ENCODE data around the gene ISOC2.
A peak's percentile ranks its signal among the peaks of the same experiment; 100 is the strongest.

Gene ISOC2

DNA sequence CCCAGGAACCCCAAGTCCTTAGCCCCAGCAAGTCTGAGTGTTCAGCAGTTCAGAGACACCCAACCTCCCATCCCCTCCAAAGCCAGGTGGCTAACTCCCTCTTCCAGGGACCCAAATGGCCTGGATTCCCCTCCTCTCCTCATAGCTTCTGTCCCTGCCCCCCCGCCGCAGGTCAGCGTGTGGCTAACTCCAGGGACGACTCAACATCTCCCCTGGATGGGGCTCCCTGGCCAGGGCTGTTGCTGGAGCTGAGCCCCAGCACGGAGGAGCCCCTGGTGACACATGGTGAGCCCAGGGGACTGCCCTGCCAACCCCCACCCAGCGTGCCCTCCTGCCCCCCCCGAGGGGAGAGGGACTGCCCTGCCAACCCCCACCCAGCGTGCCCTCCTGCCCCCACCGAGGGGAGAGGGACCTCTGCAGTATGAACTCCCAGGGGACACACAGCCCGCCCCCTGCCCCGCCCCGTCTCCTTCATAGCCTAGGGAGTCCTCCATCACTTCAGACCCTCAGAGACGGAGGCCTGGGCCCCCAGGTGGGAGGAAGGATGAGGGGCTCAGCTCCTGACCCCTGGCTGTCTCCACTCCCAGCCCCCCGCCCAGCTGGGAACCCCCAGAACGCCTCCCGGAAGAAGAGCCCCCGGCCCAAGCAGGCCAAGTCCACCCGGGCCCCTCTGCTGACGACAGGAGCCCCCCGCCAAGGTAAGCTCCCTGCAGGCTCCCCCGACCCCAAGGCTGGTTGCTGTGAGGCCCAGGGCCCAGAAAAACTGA is 28.5 kb upstream of the ISOC2 start:
- no peak for DNase-seq (ENCODE audit: low spot score)

DNA sequence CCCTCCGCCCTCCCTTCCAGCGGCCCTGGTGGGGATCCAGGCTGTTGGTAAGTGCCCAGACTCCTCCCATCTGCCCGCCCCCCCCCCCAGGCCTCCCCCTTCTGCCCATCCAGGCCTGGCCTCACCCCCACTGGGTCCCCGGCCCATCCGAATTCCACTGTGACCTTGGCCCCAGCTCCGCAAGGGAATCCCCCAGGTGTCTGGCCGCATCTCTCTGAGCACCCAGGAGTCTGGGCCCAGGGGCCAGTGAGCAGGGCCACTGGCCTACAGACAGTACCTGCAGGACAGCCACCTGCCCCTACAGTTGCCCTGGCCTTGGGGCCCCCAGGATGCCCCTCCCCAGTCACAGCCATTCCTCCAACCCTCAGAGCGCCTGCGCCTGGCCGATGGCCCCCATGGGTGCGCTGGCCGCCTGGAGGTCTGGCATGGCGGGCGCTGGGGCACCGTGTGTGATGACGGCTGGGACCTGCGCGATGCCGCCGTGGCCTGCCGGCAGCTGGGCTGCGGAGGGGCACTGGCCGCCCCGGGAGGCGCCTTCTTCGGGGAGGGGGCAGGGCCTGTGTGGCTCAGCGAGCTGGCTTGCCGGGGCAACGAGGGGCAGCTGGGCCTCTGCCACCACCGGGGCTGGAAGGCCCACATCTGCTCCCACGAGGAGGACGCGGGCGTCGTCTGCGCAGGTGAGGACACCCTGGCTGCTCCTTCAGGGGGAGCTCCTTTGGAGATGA is 27.7 kb upstream of the ISOC2 start:
- DNase-seq (ENCODE audit: low spot score), result no peak

DNA sequence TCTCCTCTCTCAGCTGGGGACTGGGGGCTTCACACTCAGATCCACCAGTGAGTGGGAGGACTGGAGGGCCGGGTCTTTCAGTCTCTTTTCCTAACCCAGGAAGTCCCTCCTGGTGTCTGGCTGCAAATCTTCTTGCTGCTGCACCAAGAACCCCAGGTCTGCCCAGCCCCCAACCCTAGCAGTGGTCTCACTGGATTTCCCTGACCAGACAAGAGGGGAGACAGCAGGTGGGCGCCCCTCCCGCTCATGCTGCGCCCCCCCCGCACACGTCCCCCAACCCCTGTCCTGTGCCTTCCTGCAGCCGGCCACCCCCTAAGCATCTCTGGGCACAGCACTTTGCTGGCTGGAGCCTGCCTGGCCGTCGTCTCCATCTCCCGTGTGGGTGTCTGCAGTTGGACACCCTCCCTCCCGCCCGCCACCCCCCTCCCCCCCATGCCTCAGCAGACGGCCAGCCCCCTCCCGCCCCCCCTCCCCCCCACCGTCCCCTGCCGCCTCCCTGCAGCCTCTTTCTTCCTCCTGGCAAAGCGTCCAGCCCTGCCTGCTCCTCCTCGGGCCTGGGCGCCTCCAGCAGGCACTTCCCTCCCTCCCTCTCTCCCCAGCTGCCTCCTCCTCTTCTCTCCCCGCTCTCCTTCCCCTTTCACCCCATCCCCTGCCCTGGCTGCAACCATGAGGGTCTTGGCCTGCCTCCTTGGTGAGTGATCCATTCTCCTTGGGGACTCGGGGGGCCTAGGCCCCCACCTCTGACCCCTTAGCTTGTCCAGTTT is 26.7 kb upstream of the ISOC2 start, which contains the start of gene SSC5D:
Gene SSC5D (plus strand): TSS at position 513 of the 764 bp plus-strand sequence. CDS start 154 bp downstream, at position 667.
- peak; percentile 69 for DNase-seq (ENCODE audit: low spot score)

DNA sequence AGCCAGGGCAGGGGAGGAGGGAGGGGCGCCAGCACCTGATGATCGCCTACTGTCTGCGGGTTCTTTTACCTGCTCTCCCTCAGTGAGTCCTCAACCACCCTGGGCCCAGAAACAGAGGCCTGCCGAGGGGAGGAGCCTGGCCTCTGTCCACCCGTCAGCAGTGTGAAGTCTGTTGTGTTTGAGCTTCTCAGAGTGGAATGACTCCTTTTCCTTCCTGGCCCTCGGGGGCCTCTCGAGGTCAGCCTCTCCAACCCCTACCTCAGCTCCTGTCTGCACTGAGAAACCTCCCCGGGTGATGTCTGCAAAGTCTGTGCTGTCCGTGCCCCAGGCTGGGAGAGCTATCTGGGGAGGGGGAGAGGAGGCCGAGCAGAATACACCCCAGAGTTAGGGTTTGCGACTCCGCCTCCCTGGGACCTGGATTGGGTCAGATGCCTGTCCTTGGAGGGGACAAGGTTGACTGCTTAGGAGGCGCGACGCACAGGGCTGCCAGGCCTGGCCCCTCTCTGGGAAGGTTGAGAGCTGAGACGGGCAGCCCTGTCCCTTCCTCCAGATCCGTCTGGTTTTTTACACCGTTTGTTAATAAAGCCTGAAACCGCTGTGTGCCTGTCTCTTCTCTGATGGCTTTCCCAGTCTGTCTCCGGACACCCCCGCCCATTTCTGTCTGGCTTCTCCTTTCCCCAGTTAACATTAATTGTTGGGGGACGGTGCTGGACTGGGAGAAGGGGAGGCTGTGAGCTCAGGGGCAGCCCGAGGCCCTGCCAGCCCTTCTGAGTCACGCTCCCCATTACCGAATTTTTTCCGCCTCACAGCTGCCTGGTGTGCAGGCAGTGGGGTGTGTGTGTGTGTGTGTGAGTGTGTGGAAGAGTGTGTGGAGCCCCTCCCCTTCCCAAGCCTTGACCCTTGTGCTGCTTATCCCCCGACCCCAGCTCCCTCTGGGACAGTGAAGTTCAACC is 25.8 kb upstream of the ISOC2 start:
- peak; percentile 96 for DNase-seq (ENCODE audit: low spot score)

DNA sequence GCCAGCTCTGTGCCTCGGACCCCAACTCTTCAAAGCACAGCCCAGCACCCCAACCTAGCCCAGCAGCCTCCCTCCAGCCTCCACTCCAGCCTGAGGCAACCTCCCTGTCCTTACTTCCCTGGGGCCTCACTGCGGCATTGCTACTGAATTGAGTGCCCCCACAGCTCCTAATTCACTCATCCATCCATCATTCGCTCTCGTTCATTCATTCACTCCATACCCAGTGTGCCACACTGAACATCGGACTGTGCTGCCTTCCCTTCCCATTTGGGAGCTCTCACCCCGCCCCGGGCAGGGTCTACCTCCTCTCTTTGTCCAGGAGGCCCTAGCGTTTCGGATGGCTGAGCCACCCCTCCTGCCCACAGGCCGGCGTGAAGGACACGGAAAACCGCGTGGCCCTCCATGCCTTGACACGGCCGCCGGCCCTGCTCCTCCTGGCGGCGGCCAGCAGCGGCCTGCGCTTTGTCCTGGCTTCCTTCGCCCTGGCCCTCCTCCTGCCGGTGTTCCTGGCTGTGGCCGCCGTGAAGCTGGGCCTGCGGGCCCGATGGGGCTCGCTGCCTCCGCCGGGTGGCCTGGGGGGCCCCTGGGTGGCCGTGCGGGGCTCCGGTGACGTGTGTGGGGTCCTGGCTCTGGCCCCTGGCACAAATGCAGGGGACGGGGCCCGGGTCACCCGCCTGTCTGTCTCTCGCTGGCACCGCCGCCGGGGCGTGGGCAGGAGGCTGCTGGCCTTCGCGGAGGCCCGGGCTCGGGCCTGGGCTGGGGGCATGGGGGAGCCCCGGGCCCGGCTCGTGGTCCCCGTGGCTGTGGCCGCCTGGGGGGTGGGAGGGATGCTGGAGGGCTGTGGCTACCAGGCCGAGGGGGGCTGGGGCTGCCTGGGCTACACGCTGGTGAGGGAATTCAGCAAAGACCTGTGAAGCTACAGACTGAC is 24.9 kb upstream of the ISOC2 start:
- DNase-seq (ENCODE audit: low spot score), result no peak

DNA sequence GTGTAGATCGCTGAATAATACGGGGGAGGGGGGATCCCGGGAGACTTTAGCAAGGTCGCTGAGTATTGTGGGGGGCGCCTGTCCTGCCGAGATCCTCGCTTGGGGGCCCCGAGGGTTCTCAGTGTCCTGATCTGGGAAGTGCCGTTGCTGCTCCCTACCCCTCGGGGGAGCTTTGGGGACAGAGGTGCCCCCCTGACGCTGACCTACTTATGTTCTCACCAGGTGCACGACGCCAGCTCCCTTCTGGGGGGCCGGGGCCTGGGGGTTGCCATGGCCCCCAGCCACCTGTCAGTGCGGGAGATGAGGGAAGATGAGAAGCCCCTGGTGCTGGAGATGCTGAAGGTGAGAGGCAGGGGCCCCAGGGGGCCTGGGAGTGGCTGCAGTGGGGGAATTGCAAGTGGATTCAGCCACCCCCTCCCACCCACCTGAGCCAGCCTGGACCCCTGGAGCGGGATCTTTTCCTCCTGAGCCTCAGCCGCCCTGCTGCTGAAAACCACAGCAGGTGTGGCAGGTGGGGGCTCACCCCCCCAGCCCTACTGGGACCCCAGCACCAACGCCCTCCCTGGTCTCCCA is 24.1 kb upstream of the ISOC2 start:
- no peak for DNase-seq (ENCODE audit: low spot score)

DNA sequence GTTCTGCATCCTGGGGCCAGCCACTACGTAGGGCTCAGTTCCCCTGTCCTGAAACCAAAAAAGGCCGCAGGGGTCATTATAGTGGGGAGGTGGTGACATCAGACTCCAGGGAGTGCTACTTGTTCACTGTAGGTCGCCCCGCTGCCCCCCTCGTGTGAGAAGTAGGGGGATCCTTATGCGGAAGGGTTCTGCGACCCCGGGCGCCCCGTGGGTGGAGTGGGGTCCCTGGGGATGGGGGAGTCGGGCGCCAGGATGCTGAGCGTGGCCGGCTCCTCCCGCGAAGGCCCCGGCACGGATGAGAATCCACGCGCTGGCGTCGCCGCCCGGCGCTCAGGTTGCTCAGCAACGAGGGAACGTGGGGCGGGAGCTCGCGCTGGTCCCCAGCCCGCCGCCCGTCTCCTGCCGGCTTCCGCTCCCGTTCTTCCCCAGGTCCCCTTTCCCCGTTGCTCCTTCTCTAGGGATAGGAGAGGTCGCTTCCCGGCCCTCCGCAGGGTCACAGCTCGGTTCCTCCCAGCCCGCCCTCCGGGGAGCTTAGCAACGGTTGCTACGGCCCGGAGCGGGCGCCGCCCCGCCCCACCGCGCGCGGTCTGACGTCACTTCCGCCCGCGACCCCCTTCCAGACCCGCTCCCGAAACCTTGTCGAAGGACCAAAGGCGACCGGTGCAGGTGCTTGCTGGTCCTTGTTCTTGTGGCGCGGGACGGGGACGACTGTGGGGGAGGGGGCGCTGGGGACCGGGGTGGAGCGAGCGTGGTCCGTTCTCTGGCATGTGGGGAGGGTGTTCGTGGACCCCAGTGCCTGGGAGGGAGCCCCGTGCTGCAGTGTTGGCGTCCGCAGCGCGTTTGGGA is 23.4 kb upstream of the ISOC2 start, which contains the start of gene NAT14:
Gene NAT14 (plus strand): TSS at position 596 of the 846 bp plus-strand sequence. CDS start 521 bp downstream, outside the sequence.
- DNase-seq (ENCODE audit: low spot score), result peak; percentile 89

DNA sequence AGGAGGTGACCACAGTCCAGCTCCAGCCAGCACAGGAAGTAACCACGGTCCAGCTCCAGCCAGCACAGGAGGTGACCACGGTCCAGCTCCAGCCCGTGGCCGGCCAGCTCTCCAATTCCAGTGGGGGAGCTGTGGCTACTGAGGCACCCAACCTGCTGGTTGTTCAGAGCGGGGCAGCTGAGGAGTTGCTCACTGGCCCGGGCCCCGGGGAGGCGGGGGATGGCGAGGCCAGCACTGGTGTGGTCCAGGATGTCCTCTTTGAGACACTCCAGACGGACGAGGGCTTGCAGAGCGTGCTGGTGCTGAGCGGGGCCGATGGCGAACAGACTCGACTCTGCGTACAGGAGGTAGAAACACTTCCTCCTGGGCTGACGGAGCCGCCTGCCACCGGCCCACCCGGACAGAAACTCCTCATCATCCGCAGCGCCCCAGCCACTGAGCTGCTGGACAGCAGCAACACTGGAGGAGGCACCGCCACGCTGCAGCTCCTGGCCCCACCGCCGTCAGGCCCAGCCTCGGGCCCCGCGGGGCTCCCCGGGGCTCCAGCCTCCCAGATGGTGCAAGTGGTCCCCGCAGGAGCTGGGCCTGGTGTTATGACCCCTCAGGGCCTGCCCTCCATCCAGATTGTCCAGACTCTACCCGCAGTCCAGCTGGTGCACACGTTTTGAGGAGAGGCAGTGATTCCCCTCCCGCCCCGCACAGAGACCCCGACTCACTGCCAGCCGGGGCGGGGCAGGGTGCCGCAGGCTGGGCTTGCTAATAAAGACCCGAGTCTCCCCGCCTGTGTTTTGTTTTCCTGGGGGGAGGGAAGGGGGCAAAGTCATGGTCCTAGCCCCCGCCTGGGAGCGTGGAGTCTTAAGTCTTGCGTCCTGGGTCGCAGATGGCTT is 22.5 kb upstream of the ISOC2 start:
- no peak for DNase-seq (ENCODE audit: low spot score)

DNA sequence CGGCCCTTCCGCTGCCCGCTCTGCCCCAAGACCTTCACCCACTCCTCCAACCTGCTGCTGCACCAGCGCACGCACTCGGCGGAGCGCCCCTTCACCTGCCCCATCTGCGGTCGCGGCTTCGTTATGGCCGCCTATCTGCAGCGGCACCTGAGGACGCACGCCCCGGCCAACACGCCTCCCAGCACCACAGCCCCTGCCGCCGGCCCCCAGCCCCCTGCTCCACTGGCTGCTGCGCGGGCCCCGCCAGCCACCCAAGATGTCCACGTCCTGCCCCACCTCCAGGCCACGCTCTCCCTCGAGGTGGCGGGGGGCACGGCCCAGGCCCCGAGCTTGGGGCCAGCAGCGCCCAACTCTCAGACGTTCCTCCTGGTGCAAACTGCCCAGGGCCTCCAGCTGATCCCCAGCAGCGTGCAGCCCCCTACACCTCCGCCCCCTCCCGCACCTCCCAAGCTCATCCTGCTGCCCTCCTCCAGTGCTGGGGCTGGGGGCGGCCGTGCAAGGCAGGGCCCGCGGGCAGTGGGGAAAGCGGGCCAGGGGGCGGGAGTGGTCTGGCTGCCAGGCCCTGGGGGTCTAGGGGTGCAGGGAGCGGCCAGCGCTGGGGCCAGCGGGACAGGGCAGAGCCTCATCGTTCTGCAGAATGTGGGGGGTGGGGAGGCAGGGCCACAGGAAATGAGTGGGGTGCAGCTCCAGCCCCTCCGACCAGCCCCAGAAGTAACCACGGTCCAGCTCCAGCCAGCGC is 21.7 kb upstream of the ISOC2 start:
- DNase-seq (ENCODE audit: low spot score), result no peak

DNA sequence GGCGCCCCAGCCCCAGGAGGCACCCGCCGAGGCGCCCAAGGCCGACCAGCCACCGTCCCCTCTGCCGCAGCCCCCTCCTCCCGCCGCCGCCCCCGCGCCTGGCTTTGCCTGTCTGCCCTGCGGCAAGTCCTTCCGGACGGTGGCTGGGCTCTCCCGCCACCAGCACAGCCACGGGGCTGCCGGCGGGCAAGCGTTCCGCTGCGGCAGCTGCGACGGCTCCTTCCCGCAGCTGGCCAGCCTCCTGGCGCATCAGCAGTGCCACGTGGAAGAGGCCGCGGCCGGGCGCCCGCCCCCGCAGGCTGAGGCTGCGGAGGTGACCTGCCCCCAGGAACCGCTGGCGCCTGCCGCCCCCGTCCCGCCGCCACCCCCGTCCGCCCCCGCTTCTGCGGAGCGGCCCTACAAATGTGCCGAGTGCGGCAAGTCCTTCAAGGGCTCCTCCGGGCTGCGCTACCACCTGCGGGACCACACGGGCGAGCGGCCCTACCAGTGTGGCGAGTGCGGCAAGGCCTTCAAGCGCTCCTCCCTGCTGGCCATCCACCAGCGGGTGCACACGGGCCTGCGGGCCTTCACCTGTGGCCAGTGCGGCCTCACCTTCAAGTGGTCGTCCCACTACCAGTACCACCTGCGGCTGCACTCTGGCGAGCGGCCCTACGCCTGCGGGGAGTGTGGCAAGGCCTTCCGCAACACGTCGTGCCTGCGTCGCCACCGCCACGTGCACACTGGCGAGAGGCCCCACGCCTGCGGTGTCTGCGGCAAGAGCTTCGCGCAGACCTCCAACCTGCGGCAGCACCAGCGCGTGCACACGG is 20.9 kb upstream of the ISOC2 start:
- no peak for DNase-seq (ENCODE audit: low spot score)

DNA sequence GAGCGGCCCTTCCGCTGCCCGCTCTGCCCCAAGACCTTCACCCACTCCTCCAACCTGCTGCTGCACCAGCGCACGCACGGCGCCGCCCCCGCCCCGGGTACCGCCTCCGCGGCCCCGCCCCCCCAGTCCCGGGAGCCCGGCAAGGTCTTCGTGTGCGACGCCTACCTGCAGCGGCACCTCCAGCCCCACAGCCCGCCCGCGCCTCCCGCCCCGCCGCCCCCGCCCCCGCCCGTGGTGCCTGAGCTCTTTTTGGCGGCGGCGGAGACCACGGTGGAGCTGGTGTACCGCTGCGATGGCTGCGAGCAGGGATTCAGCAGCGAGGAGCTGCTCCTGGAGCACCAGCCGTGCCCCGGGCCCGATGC is 20.3 kb upstream of the ISOC2 start:
- DNase-seq (ENCODE audit: low spot score), result no peak

DNA sequence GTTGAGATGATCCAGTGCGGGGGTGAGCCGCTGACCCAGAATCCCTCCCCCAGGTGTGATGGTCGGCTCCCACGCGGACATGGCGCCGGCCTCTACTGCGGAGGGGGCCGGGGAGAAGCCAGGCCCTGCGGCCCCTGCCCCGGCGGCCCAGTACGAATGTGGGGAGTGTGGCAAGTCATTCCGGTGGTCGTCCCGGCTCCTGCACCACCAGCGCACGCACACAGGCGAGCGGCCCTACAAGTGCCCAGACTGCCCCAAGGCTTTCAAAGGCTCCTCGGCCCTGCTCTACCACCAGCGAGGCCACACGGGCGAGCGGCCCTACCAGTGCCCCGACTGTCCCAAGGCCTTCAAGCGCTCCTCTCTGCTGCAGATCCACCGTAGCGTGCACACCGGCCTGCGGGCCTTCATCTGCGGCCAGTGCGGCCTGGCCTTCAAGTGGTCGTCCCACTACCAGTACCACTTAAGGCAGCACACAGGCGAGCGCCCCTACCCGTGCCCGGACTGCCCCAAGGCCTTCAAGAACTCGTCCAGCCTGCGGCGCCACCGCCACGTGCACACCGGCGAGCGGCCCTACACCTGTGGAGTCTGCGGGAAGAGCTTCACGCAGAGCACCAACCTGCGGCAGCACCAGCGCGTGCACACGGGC is 19.8 kb upstream of the ISOC2 start:
- DNase-seq (ENCODE audit: low spot score), result no peak

DNA sequence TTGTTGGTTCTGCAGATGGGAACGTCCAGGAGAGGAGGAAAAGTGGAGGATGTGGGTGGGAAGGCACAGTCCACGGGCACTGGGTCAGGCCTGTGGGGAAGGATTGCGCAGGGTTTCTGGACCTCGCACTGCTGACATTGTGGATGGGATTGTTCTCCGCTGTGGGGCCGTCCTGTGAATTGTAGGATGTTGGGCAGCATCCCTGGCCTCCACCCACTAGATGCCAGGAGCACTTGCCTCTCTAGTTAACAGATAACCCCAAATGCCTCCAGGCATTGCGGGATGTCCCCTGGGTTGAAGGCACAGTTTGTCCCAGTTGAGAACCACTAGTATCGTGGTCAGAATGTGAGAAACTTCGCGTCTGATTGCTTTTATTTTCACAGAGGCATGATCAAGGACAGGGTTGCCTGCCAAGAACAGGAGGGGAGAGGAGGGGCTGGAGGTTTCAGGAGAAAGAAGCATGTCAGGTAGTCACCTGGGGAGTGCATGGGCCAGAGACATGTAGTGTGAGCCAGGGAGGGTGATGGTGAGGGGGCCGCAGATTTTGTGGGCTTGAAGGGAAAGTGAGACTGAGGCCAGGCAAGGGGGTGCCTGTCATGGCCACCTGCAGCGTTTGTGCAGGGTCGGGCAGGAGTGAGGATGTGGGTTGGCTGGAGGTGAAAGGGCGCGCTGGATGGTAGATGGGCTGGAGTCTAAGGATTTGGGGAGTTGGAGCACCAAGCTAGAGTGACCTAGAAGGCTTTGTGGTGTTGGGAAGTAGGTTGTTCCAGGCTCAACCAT is 18.2 kb upstream of the ISOC2 start:
- DNase-seq (ENCODE audit: low spot score), result no peak

DNA sequence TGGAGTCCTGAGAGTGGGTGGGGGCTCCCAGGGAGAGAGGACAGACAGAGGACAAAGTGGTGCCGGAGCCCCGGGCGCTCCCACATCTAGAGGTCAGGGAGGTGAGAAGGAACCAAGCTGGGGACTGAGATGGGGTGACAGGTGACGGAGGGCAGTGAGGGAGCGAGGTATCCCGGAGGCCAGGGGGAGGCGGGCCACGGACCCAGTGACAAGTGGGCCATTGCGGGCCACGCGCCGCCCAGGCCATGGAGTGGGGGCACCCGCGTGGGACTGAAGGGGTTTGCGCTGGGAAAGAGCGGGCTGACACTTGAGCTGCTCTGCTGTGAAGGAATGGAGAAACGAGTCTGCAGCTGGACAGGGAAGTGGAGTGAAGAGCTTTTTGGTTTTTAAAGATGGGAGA is 17.6 kb upstream of the ISOC2 start:
- no peak for DNase-seq (ENCODE audit: low spot score)

DNA sequence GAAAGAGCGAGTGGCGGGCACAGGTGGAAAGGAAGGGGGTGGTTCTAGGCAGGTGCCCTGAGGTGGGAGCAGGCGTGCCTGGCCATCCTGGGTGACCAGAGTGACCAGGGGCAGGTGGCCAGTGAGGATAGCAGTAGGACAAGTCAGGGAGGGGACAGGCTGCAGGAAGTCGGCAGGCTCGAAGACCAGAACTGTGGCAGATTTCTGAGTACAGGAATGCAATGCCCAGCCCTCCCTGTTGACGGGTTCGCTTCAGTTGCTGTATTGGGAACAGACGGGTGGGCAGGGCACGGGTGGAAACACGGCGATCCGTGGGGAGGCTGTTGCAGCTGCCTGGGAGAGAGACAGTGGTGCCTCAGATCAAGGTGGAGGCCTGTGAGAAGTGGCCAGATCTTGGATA is 16.9 kb upstream of the ISOC2 start:
- no peak for DNase-seq (ENCODE audit: low spot score)

Data from hepatic stellate cell (primary cell).